ENCODE data around the gene TBXAS1. TPM values are rescaled to one million over a fixed set of nuclear protein-coding genes. Genes with fewer than 3 reads are reported as not detected.

The TBXAS1 gene
- total RNA-seq, 1 donor from 2014 or later: 1.3 TPM

- no peak for DNase-seq (ENCODE audit: low spot score)
- Mint-ChIP-seq H3K9me3 (ENCODE audit: unreplicated experiment) (no peaks in the 10 kb centered on the region), H3K27ac (ENCODE audit: unreplicated experiment) (no peak overlapping the region), H3K4me3 (ENCODE audit: unreplicated experiment) (no peak overlapping the region), H3K27me3 (ENCODE audit: unreplicated experiment) (peaks cover 9% of the 10 kb centered on the region), H3K36me3 (ENCODE audit: low read depth, unreplicated experiment) (peaks cover 5% of the 10 kb centered on the region), H3K4me1 (ENCODE audit: unreplicated experiment) (peaks cover 8% of the 10 kb centered on the region)
- TF ChIP-seq CTCF (IDR thresholded peaks at IDR 0.05; ENCODE audit: unreplicated experiment): no peak
These were observed 202.3 kb downstream of the TBXAS1 start for GRCh38 chr7:140031364-140031763.

GRCh38 chr7:140033036-140033435, 204.0 kb downstream of the TBXAS1 start:
- H3K4me3 Mint-ChIP-seq (ENCODE audit: unreplicated experiment): no peak overlapping the region
- peaks cover 4% of the 10 kb centered on the region for H3K36me3 Mint-ChIP-seq (ENCODE audit: low read depth, unreplicated experiment)
- no peak for TF ChIP-seq CTCF (IDR thresholded peaks at IDR 0.05; ENCODE audit: unreplicated experiment)
- no peak for DNase-seq (ENCODE audit: low spot score)
- peaks cover 5% of the 10 kb centered on the region for H3K27me3 Mint-ChIP-seq (ENCODE audit: unreplicated experiment)
- no peak overlapping the region for H3K27ac Mint-ChIP-seq (ENCODE audit: unreplicated experiment)
- peaks cover 14% of the 10 kb centered on the region for H3K4me1 Mint-ChIP-seq (ENCODE audit: unreplicated experiment)
- no peaks in the 10 kb centered on the region for H3K9me3 Mint-ChIP-seq (ENCODE audit: unreplicated experiment)

GRCh38 chr7:140033779-140034363, 204.8 kb downstream of the TBXAS1 start:
- no peak overlapping the region for H3K4me3 Mint-ChIP-seq (ENCODE audit: unreplicated experiment)

GRCh38 chr7:140034421-140034820, 205.4 kb downstream of the TBXAS1 start:
- Mint-ChIP-seq H3K4me3 (ENCODE audit: unreplicated experiment) (no peak overlapping the region), H3K36me3 (ENCODE audit: low read depth, unreplicated experiment) (no peaks in the 10 kb centered on the region), H3K27ac (ENCODE audit: unreplicated experiment) (no peak overlapping the region), H3K27me3 (ENCODE audit: unreplicated experiment) (peaks cover 3% of the 10 kb centered on the region), H3K4me1 (ENCODE audit: unreplicated experiment) (peaks cover 27% of the 10 kb centered on the region), H3K9me3 (ENCODE audit: unreplicated experiment) (no peaks in the 10 kb centered on the region)
- no peak for DNase-seq (ENCODE audit: low spot score)
- no peak for TF ChIP-seq CTCF (IDR thresholded peaks at IDR 0.05; ENCODE audit: unreplicated experiment)

More at GRCh38 chr7:140033779-140034363, 204.8 kb downstream of the TBXAS1 start:
- Mint-ChIP-seq H3K9me3 (ENCODE audit: unreplicated experiment) (no peaks in the 10 kb centered on the region), H3K36me3 (ENCODE audit: low read depth, unreplicated experiment) (no peaks in the 10 kb centered on the region), H3K27me3 (ENCODE audit: unreplicated experiment) (peaks cover 3% of the 10 kb centered on the region), H3K4me1 (ENCODE audit: unreplicated experiment) (peaks cover 21% of the 10 kb centered on the region), H3K27ac (ENCODE audit: unreplicated experiment) (no peak overlapping the region)
- TF ChIP-seq CTCF (IDR thresholded peaks at IDR 0.05; ENCODE audit: unreplicated experiment): no peak
- no peak for DNase-seq (ENCODE audit: low spot score)

- H3K4me3 Mint-ChIP-seq (ENCODE audit: unreplicated experiment): no peak overlapping the region
- no peak overlapping the region for H3K27ac Mint-ChIP-seq (ENCODE audit: unreplicated experiment)
- no peak for DNase-seq (ENCODE audit: low spot score)
- H3K4me1 Mint-ChIP-seq (ENCODE audit: unreplicated experiment): peaks cover 35% of the 10 kb centered on the region
- H3K9me3 Mint-ChIP-seq (ENCODE audit: unreplicated experiment): no peaks in the 10 kb centered on the region
- no peaks in the 10 kb centered on the region for H3K27me3 Mint-ChIP-seq (ENCODE audit: unreplicated experiment)
- no peaks in the 10 kb centered on the region for H3K36me3 Mint-ChIP-seq (ENCODE audit: low read depth, unreplicated experiment)
- no peak for TF ChIP-seq CTCF (IDR thresholded peaks at IDR 0.05; ENCODE audit: unreplicated experiment)
These were observed 206.5 kb downstream of the TBXAS1 start for GRCh38 chr7:140035400-140036223.
